ENCODE results near the gene ZNF793. TPM values are rescaled to one million over a fixed set of nuclear protein-coding genes. Genes with fewer than 3 reads are reported as not detected.

The ZNF793 gene
- total and polyA plus RNA-seq, 5 experiments from 2014 or later = 2.7 to 17.1 (median 4.4) TPM

DNA sequence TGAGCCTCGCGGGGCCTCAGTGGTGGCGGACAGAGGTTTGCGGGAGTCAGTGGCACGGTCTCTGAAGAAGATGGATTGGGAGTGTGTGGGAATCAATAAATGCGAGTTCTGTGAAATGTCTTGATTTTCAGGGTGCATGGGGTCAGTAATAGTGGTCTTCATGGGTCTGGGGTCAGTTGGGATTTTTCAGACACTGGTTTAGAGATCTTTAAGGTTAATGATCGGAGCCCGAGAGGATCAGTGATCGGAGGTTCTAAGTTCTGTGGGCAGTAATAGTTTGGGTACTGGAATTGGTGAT lies 377 bp downstream of the ZNF793 start:
- no peaks in the 10 kb centered on the region for H3K4me1 Mint-ChIP-seq
- no peaks in the 10 kb centered on the region for H3K27me3 Mint-ChIP-seq
- no peak overlapping the region for H3K4me3 Mint-ChIP-seq
- peaks cover 0 to 54% (median 24%) of the 10 kb centered on the region in 9 donors for H3K9me3 Mint-ChIP-seq
- peaks cover 31 to 51% (median 35%) of the 10 kb centered on the region in 3 donors for H3K36me3 Mint-ChIP-seq
- ATAC-seq (no peak), DNase-seq (no peak)
- POLR2A ChIA-PET = interaction anchor here (0.6 to 3.3 kb wide), 10 partner anchors 39 to 1032 kb away, joined by 3 to 62 read pairs (median 9); partner anchors contain the start of genes ZNF345, ZNF527, ZNF540 and ZNF569
- no peak overlapping the region for H3K27ac Mint-ChIP-seq

DNA sequence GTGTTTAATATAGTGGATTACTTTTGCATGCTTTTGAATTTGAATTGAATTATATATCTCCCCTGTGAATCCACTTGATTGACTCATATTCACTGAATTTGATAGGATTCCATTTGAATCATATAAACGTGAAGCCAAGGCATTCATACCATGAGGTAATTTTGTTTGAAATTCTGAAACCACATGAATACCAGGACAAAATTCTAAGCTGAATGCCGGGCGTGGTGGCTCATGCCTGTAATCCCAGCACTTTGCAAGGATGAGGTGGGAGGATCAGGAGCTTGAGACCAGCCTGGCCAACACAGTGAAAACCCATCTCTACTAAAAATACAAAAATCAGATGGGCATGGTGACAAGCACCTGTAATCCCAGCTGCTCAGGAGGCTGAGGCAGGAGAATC lies 4.4 kb downstream of the ZNF793 start:
- H3K27ac Mint-ChIP-seq = no peak overlapping the region
- peaks cover 20 to 68% (median 37%) of the 10 kb centered on the region in 9 donors for H3K9me3 Mint-ChIP-seq
- no peaks in the 10 kb centered on the region for H3K4me1 Mint-ChIP-seq
- ATAC-seq (no peak), DNase-seq (no peak)
- POLR2A ChIA-PET = no interaction called here
- H3K36me3 Mint-ChIP-seq = peaks cover 48 to 67% (median 66%) of the 10 kb centered on the region in 3 donors
- H3K27me3 Mint-ChIP-seq = no peaks in the 10 kb centered on the region
- no peak overlapping the region for H3K4me3 Mint-ChIP-seq

DNA sequence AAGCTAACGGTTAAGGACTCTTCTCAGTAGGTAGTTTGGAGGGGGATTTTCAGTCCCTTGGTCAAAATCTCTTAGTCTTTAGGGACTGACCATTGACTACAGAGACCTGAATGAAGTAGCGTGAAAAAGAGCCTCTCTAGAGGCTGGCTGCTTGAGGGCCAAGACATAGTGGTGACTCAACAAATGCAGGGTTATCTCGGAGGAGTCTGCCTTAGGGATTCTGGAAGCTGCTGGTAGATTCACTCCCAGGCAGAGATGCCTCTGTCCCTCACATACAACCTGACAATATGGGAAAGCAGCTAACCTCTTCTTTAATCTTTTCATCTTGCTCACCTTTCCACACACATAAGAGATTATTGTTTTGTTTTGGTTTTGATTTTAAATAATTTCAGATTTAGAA lies 5.1 kb downstream of the ZNF793 start:
- peaks cover 49 to 73% (median 70%) of the 10 kb centered on the region in 3 donors for H3K36me3 Mint-ChIP-seq
- POLR2A ChIA-PET = no interaction called here
- DNase-seq = no peak
- no peaks in the 10 kb centered on the region for H3K4me1 Mint-ChIP-seq
- peaks cover 20 to 75% (median 40%) of the 10 kb centered on the region in 9 donors for H3K9me3 Mint-ChIP-seq
- H3K4me3 Mint-ChIP-seq = no peak overlapping the region
- no peaks in the 10 kb centered on the region for H3K27me3 Mint-ChIP-seq
- no peak for ATAC-seq
- H3K27ac Mint-ChIP-seq = no peak overlapping the region

DNA sequence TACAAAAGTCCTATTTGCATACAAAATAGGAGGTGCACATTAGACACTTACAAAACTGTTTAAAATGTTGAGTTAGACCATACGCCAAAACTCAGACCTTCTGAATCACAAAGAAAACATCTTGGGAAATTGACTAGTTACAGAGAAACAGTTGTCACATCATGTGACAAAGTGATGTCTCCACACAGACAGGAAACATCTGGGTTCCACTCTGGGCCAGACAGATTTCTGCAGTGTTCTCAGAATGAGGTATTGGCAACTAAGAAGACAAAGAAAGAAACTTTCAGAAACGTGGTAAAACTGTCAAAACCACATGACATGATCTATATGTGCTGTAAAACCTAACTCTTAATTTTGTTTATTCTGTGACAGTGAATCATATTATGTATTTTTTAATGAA lies 6.7 kb downstream of the ZNF793 start:
- ATAC-seq (no peak), DNase-seq (no peak)
- Mint-ChIP-seq H3K4me3 (no peak overlapping the region), H3K9me3 (peaks cover 20 to 85% (median 47%) of the 10 kb centered on the region in 9 donors), H3K4me1 (no peaks in the 10 kb centered on the region), H3K27me3 (no peaks in the 10 kb centered on the region), H3K36me3 (peaks cover 58 to 86% (median 79%) of the 10 kb centered on the region in 3 donors), H3K27ac (peak overlapping the region in 1 of 10 donors; percentile 6)
- POLR2A ChIA-PET = no interaction called here

GRCh38 chr19:37519890-37520289 lies 13.2 kb downstream of the ZNF793 start:
- no peaks in the 10 kb centered on the region for H3K4me1 Mint-ChIP-seq
- H3K4me3 Mint-ChIP-seq = no peak overlapping the region
- no peak overlapping the region for H3K27ac Mint-ChIP-seq
- ATAC-seq = no peak
- H3K36me3 Mint-ChIP-seq = peaks cover 51 to 86% (median 78%) of the 10 kb centered on the region in 3 donors
- H3K27me3 Mint-ChIP-seq = no peaks in the 10 kb centered on the region
- POLR2A ChIA-PET = no interaction called here
- peaks cover 2 to 92% (median 38%) of the 10 kb centered on the region in 9 donors for H3K9me3 Mint-ChIP-seq
- no peak for DNase-seq

DNA sequence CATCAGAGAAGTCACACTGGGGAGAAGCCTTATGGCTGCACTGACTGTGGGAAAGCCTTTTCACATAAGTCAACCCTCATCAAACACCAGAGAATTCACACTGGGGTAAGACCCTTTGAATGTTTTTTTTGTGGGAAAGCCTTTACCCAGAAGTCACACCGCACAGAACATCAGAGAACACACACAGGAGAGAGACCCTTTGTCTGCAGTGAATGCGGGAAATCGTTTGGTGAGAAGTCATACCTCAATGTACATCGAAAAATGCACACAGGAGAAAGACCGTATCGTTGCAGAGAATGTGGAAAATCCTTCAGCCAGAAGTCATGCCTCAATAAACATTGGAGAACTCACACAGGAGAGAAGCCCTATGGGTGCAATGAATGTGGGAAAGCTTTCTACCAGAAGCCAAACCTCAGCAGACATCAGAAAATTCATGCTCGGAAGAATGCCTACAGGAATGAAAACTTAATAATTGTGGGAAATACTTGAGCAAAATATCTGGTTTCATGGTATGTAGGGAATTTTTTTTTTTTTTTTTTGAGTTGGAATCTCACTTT lies 30.7 kb downstream of the ZNF793 start:
- POLR2A ChIA-PET = no interaction called here
- no peak for ATAC-seq
- H3K27ac Mint-ChIP-seq = no peak overlapping the region
- DNase-seq = no peak
- H3K9me3 Mint-ChIP-seq = peaks cover 18 to 93% (median 41%) of the 10 kb centered on the region in 9 donors
- H3K4me3 Mint-ChIP-seq = no peak overlapping the region
- peaks cover 40 to 65% (median 48%) of the 10 kb centered on the region in 3 donors for H3K36me3 Mint-ChIP-seq
- no peaks in the 10 kb centered on the region for H3K4me1 Mint-ChIP-seq
- no peaks in the 10 kb centered on the region for H3K27me3 Mint-ChIP-seq

GRCh38 chr19:37551129-37551993 lies 44.6 kb downstream of the ZNF793 start:
- peak overlapping the region in 9 of 10 donors; percentile 64 to 91 (median 81) for H3K4me3 Mint-ChIP-seq
- H3K9me3 Mint-ChIP-seq = peaks cover 0 to 92% (median 48%) of the 10 kb centered on the region in 9 donors
- peaks cover 0 to 2% (median 0%) of the 10 kb centered on the region in 5 donors for H3K27me3 Mint-ChIP-seq
- H3K4me1 Mint-ChIP-seq = peaks cover 0 to 4% (median 2%) of the 10 kb centered on the region in 4 donors
- ATAC-seq = peak; percentile 51 to 69
- peak in 8 of 10 donors; percentile 1 to 68 (median 25) for DNase-seq
- peaks cover 5 to 58% (median 49%) of the 10 kb centered on the region in 3 donors for H3K36me3 Mint-ChIP-seq
- H3K27ac Mint-ChIP-seq = peak overlapping the region in 6 of 10 donors; percentile 34 to 88 (median 64)
- POLR2A ChIA-PET = interaction anchor here (1.0 kb wide), 1 partner anchor 84 kb away, joined by 3 read pairs; the partner anchor contains the start of gene ZNF569

DNA sequence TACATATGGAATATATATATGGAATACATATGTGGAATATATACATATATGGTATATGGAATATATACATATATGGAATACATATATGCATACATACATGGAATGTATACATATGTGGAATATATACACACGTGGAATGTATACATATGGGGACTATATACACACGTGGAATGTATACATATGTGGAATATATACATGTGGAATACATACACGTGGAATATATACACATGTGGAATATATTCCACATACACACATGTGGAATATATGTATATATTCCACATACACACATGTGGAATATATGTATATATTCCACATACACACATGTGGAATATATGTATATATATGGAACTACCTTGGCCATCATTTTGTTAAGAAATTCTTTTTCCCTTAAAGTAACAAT lies 56.8 kb downstream of the ZNF793 start:
- no peak overlapping the region for H3K27ac Mint-ChIP-seq
- no peak overlapping the region for H3K4me3 Mint-ChIP-seq
- no peak for ATAC-seq
- no peaks in the 10 kb centered on the region for H3K27me3 Mint-ChIP-seq
- no peak for DNase-seq
- H3K9me3 Mint-ChIP-seq = peaks cover 17 to 93% (median 47%) of the 10 kb centered on the region in 9 donors
- H3K36me3 Mint-ChIP-seq = peaks cover 44 to 87% (median 68%) of the 10 kb centered on the region in 3 donors
- POLR2A ChIA-PET = no interaction called here
- no peaks in the 10 kb centered on the region for H3K4me1 Mint-ChIP-seq

DNA sequence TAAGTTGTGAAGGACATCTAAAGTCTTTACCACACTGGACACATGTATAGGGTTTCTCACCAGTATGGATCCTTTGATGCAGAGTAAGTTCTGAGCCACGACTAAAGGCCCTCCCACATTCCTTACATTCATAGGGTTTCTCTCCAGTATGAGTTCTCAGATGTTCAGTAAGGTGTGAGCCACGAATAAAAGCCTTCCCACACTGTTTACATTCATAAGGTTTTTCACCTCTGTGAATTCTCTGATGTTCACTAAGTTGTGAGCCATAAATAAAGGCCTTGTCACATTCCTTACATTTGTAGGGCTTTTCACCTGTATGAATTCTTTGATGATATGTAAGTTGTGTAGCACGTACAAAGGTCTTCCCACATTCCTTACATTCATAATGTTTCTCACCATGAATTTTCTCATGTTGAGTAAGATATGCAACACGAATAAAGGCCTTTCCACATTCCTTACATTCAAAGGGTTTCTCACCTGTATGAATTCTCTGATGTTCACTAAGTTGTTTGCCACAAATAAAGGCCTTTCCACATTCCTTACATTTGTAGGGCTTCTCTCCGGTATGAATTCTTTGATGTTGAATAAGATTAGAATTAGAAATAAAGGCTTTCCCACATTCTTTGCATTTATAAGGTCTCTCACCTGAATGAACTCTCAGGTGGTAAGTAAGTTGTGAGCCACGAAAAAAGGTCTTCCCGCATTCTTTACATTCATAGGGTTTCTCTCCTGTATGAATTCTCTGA lies 58.1 kb downstream of the ZNF793 start:
- H3K4me3 Mint-ChIP-seq = no peak overlapping the region

DNA sequence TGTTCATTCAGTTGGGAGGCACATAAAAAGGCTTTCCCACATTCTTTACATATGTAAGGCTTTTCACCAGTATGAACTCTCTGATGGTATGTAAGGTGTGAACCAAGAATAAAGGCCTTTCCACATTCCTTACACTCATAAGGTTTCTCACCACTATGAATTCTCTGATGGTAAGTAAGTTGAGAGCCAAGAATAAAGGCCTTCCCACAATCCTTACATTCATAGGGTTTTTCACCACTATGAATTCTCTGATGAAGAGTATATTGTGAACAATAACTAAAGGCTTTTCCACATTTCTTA lies 58.6 kb downstream of the ZNF793 start:
- no peak for DNase-seq
- Mint-ChIP-seq H3K27me3 (no peaks in the 10 kb centered on the region), H3K27ac (no peak overlapping the region), H3K9me3 (peaks cover 23 to 94% (median 46%) of the 10 kb centered on the region in 9 donors), H3K36me3 (peaks cover 56 to 91% (median 81%) of the 10 kb centered on the region in 3 donors), H3K4me3 (no peak overlapping the region), H3K4me1 (peaks cover 0 to 2% (median 0%) of the 10 kb centered on the region in 4 donors)
- ATAC-seq = no peak
- POLR2A ChIA-PET = no interaction called here

More for the DNA sequence above, 58.1 kb downstream of the ZNF793 start:
- peaks cover 21 to 92% (median 41%) of the 10 kb centered on the region in 9 donors for H3K9me3 Mint-ChIP-seq
- peaks cover 54 to 88% (median 76%) of the 10 kb centered on the region in 3 donors for H3K36me3 Mint-ChIP-seq
- H3K27me3 Mint-ChIP-seq = no peaks in the 10 kb centered on the region
- no peak for ATAC-seq
- no peak overlapping the region for H3K27ac Mint-ChIP-seq
- H3K4me1 Mint-ChIP-seq = peaks cover 0 to 2% (median 0%) of the 10 kb centered on the region in 4 donors
- DNase-seq = no peak
- POLR2A ChIA-PET = no interaction called here

DNA sequence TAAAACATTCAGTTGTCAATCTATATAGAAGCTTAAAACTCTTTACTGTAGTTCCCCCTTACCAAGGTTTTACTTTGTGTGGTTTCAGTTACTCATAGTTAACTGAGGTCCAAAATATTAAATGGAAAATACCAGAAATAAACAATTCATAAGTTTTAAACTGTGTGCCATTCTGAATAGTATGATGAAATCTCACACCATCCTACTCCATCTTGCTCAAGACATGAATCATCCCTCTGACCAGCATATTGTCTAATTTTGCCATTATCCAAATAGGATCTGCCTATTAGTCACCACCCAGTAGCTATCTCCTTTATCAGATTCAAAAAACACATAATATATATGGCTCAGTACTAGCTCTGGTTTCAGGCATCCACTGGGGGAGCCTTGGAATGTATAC lies 65.5 kb downstream of the ZNF793 start:
- H3K36me3 Mint-ChIP-seq = peaks cover 45 to 72% (median 62%) of the 10 kb centered on the region in 3 donors
- no peak overlapping the region for H3K27ac Mint-ChIP-seq
- no peaks in the 10 kb centered on the region for H3K27me3 Mint-ChIP-seq
- POLR2A ChIA-PET = no interaction called here
- H3K9me3 Mint-ChIP-seq = peaks cover 0 to 46% (median 42%) of the 10 kb centered on the region in 9 donors
- H3K4me1 Mint-ChIP-seq = peaks cover 0 to 2% (median 0%) of the 10 kb centered on the region in 4 donors
- DNase-seq (no peak), ATAC-seq (no peak)
- no peak overlapping the region for H3K4me3 Mint-ChIP-seq

- DNase-seq (no peak), ATAC-seq (no peak)
- POLR2A ChIA-PET = interaction anchor here (0.5 to 0.8 kb wide), 2 partner anchors 11 to 206 kb away, joined by 3 read pairs; partner anchors contain the start of genes ZNF540 and ZNF571
- Mint-ChIP-seq H3K4me3 (no peak overlapping the region), H3K27ac (no peak overlapping the region), H3K4me1 (peaks cover 0 to 3% (median under 1%) of the 10 kb centered on the region in 4 donors), H3K9me3 (peaks cover 0 to 65% (median 39%) of the 10 kb centered on the region in 9 donors), H3K27me3 (no peaks in the 10 kb centered on the region), H3K36me3 (peaks cover 4 to 32% (median 30%) of the 10 kb centered on the region in 3 donors)
Measured at GRCh38 chr19:37583340-37583739, 76.6 kb downstream of the ZNF793 start.

Data from naive thymus-derived CD8-positive, alpha-beta T cell (primary cell).